NCI-H128 (cell line): ENCODE results near the gene GSTA2.
"Not testable (repeated sequence)": the region's sequence is repeated elsewhere in the genome, so short reads cannot be mapped to it uniquely, and the experiment has no call there.

Experiments used
- DNase-seq: peaks from one replicate; lab custom pipeline; 2025; ENCODE audit not compliant: unreplicated experiment; lab: John Stamatoyannopoulos, UW

The GSTA2 gene

DNA sequence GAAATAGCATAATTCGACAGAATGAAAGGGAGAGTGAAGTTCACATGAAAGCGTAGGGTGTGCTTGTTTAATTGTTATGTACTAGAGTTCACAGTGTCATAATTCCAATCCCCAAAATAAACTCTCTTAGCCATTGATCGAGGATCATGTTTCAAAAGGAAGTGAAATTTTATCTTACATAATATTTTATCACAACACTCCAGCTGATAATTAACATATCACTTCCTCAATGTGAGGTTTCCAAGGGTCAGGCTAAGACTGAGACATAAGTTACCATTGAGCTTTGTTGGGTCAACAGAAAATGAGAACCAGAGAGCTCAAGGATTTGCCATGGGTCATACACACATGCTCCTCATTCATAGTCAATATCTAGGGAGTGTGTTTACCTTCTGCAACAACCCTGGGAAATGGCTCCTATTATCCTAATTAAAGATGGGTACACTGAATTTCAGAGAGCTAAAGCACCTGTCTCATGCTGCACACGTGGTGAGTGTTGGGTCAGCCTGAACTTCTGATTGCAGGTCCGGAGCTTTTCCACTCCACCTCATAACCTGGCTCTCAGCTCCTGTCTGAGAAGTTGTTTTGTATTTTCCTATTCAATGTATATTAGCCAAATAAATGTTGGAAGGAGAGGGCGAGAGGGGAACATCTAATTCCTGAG, 3.0 kb downstream of the GSTA2 start:
- DNase-seq = no peak

DNA sequence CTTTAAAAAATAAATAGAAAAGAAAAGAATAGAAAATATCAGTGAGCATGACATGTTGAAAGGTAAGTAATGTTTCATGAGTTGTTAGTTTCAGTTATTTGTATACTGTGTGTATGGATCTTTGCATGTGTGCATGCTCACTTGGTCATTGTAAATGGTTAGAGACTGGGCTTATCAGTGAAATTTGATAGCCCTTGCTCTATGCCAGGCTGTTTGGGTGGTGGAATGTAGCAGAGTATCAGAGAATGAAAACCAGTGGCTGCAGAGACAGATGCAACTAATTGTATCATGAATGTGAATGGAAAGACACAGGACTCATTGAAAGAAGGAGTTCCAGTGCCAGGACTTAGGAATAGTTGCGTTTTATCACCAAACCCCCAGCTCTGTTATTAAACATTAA, 4.2 kb downstream of the GSTA2 start:
- no peak for DNase-seq

DNA sequence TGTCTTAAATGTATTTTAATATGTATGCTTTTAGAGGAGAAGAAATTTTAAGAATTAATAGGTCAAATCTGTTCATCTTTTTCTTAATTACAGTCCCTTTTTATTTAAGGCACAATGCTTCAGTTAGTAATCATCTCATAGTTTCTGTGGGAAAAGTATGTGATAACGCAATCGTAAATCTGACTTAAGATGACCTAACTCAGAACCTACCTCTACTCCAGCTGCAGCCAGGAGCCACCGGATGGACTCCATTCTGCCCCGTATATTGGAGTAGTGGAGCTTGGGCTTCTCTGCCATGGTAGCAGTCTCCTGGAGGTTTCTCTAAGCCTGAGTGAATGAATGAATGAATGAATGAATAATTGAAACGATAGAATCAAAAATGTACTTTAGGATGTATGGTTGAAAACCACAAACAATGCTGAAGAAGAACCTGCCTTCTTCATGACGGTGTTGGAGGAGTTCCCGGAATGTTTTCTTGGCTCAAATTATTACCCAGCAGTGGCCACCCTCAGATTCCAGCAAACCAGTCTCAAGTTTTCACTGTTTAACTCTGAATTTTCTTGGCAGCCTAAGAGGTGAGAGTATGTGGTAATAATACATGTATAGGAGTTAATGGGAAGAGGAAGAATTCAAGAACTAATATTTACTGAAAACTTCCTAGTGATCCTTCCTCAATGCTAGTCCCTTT, 5.5 kb downstream of the GSTA2 start:
- DNase-seq = not testable (repeated sequence)

- no peak for DNase-seq
Observed at GRCh38 chr6:52754443-52754842, 8.8 kb downstream of the GSTA2 start.

DNA sequence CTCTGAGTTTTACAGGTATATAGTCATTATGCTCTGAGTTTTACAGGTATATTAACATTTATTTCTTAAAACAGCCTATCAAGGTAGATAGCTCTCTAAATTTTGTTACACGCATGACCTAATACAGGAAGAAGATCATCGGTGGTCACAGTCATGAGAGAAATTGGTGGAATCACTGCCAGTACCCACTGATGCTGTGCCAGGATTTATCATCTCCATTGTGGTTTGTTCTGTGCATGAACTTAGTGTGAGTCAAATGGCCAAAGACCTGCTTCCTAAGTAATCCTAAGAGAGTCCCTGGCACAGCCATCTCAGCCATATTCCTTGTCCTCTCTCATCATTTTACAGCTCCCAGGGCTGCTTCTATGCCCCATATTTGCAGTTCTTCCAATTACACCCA, 10.1 kb downstream of the GSTA2 start:
- DNase-seq = not testable (repeated sequence)

DNA sequence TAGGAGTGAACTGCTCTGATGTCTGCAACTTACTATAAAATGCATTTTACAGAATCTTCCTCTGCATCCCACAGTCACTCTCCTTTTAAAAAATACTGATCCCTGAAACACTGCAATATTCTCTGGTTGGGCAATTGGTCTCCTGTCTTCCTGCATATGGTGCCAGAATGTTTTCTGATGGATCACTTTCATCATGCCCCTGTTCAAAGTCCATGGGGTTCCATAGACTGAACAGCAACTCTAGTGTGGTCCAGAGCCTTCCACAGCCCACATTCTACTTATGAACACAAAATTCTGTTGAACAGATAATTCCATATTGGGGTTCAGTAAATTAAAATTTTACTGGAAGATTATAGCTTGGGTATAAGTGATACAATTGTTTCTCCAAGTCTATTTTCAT, 11.0 kb downstream of the GSTA2 start:
- no peak for DNase-seq

DNA sequence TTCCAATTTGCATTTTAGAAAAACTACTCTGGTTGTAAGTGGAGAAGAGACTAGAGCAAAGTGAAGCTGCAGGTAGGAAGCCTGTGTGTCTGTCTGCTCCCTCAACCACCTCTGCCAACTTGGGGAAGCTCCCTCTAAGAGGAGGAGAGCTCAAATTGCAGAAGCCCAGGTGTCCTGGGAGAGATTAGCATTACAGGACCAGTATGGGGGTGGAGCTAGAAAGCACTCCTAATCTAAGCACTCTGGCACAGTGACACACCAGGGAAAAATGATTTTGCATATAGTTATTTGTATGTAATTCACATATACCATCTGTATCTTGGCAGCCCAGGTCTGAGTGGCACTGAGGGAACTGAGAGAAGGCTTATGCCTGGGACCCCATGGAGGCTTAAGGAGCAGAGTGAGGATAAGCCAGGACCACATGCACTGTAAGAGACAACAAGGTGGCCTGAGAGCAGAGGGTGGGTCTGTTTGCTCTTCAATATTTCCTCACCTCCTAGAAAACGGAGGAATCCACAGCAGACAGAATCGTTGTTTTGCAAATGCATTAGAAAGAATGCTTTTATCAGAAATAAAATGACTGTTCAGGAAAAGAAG, 13.6 kb downstream of the GSTA2 start:
- DNase-seq = no peak

- DNase-seq = not testable (repeated sequence)
Observed at GRCh38 chr6:52747301-52747700, 16.0 kb downstream of the GSTA2 start.

DNA sequence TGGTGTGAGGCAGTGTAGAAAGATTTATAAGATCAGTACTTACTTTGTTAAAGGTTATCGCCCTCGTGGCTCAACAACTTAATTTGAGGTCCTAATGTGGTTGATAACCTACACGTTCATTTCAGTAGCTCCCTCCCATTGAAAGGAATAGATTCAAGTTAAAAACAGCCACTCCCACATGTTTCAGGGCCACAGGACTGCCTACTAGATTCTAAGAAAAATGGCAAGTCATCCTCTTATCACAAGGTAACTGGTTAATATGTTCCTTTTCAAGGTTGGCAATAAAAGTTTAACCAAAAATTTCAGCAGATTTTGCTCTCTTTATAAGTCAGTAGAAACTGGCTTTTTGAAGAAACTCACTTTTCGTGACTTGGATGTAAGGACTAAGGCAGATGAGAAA, 17.1 kb downstream of the GSTA2 start:
- no peak for DNase-seq

DNA sequence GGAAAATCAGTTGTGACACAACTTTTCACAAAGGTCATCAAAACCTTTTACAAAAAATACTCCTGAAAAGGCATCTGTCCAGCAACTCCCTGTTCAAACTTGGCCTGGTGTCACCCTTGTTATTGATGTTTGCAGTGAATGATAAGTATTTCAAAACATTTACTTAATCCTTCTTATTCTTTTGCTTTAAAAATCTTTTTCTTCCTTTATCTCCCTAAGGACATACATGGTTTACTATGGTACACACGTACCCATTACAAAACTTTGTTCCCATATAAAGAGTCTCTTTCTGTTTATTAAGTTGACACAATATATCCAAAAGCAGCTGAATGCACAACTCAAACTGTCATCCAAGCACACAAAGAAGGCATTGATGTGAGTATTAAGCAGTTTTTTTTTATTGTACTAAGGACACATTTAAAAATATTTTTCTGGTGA, 17.5 kb downstream of the GSTA2 start:
- DNase-seq = no peak

DNA sequence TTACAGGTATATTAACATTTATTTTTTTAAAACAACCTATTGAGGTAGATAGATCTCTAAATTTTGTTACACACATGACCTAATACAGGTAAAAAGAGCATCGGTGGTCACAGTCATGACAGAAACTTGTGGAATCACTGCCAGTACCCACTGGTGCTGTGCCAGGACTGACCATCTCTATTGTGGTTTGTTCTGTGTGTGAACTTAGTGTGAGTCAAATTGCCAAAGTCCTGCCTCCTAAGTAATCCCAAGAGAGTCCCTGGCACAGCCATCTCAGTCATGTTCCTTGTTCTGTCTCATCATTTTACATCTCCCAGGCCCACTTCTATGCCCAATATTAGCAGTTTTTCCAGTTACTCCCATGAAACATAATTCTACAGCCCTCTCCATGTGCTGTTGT, 21.4 kb downstream of the GSTA2 start:
- DNase-seq = no peak

- no peak for DNase-seq
Observed at GRCh38 chr6:52739627-52740026, 23.6 kb downstream of the GSTA2 start.

DNA sequence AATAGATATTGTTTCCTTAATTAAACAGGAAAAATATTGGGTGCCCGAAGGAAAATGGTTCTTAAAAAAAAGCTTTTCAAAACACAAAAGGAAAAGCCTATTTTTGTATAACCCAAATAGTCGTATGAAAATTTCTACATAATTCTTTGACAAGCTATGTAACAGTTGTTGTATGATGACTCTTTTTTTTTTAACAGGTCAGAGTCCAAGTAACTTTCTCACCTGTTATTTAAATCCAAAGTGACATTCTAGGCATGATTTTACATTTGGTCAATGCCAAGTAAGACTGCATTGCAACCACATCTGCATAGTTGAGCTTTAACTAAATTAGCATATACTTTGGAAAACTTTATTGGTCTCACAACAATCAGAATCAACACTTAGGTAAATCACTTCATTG, 24.1 kb downstream of the GSTA2 start:
- DNase-seq = no peak

- DNase-seq = no peak
Observed at GRCh38 chr6:52736145-52736544, 27.1 kb downstream of the GSTA2 start.

DNA sequence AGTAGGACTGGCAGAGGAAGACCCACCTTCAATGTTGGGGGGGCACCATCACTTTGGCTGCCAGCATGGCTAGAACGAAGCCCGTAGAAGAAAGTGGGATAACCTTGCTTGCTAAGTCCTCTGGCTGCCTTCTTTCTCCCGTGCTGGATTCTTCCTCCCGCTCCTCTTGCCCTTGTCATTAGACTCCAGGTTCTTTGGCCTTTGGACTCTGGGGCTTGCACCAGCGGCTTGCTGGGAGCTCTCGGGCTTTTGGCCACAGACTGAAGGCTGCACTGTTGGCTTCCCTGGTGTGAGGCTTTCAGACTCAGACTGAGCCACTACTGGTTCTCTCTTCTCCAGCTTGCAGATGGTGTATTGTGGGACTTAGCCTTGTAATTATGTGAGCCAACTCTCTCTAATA, 28.2 kb downstream of the GSTA2 start:
- no peak for DNase-seq

DNA sequence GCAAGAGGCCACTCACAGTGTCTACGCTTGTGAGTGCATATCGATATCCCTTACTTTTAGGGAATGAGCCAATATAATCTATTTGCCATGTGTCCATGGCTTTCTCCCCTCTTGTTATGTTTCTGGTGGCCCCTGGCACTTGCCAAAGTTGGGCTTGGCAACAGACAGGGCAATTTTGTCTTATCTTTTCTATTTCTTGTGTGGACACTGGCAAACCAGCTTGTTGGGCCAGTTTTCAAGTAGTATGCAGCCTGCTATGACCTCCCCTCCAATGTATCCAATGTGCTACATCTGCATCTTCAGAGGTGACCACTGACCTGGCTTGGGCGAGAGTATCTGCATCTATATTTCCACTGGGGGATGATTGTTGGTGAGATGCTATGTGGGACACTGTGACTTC, 29.2 kb downstream of the GSTA2 start:
- no peak for DNase-seq

- DNase-seq = no peak
Observed at GRCh38 chr6:52733172-52733571, 30.1 kb downstream of the GSTA2 start.

DNA sequence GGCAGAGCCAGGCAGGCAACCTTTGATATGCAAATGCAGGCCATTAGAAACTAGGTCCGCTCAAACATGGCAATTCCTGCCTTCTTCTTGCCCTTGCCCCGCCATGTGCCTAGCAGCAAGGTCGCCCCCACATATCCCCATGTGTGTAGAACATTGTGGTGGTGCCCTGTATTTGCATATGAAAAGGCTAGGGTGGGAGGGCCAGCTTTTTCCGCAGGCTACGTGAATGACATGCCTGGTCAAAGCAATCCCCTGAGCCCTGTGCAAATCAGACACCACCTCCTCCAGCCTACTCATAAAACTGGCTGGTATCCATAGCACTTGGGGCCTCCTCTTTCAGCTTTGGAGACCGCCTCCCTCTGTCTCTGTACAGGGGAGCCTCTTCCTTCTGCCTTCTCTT, 31.6 kb downstream of the GSTA2 start:
- DNase-seq = no peak

DNA sequence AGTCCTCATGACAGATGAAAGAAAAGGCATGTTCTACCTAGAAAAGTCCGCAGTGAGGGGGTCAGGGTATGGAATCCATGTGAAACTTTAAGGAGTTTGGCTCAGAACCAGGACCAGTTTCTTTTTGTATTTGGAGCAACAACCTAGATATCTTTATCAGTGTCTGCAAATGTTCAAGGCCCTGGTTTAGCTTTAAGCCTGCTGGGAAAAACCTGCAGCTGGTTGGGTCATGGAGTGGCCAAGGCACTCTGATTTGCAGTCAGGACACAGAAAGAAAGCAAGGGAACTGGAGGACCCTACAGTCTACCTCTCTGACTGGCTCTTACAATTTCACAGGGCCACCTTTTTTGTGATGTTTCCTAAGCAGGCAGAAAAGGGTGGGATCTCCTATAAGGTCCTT, 33.7 kb downstream of the GSTA2 start:
- DNase-seq = no peak

- no peak for DNase-seq
Observed at GRCh38 chr6:52728394-52728793, 34.9 kb downstream of the GSTA2 start.

GRCh38 chr6:52727908-52728307, 35.4 kb downstream of the GSTA2 start:
- DNase-seq = no peak

GRCh38 chr6:52726741-52727535, 36.3 kb downstream of the GSTA2 start:
- no peak for DNase-seq
